PC-9 (cell line): ENCODE measurements around the gene CHCHD4.

Source experiments
- CTCF ChIP-seq: fragments of 200-600 bp; sonication (generic); conservative IDR thresholded peaks from 2 replicates; pipeline ENCODE4 v1.6.1; 2017; ENCODE audit warnings: mixed run types, antibody characterized with exemption, mild to moderate bottlenecking, moderate library complexity
- EZH2 ChIP-seq: fragments of 200-600 bp; sonication (generic); IDR thresholded peaks from 2 replicates; pipeline ENCODE4 v1.8.0; 2017; ENCODE audit warnings: antibody characterized with exemption, low read depth

- TF ChIP-seq CTCF, result no peak
- no peak for TF ChIP-seq EZH2
Observed at GRCh38 chr3:14141144-14141543, 16.5 kb upstream of the CHCHD4 start.
